Trophoblast cell (in vitro differentiated cells and primary cell): ENCODE results near the gene ATP5F1A.
"Not testable (repeated sequence)": the region's sequence is repeated elsewhere in the genome, so short reads cannot be mapped to it uniquely, and the experiment has no call there.

Source experiments
- DNase-seq, 2 donors: peaks; one replicate each; pipeline ENCODE4 v3.0.0-alpha.2; 2016
- H2AFZ ChIP-seq: 2 replicates; pipeline ENCODE4 v1.6.1; 2013; ENCODE audit warnings: low read length, moderate library complexity, mild to moderate bottlenecking; ENCODE audit not compliant: insufficient read depth, poor library complexity
- H2AK5ac ChIP-seq: 2 replicates; pipeline ENCODE4 v1.6.1; 2013; ENCODE audit warnings: mild to moderate bottlenecking, low read length
- H2BK120ac ChIP-seq: 2 replicates; pipeline ENCODE4 v1.6.1; 2013; ENCODE audit warnings: low read length, mild to moderate bottlenecking, moderate library complexity; ENCODE audit not compliant: insufficient read depth, poor library complexity
- H2BK12ac ChIP-seq: 2 replicates; pipeline ENCODE4 v1.6.1; 2013; ENCODE audit warnings: mild to moderate bottlenecking, low read length, moderate library complexity
- H2BK5ac ChIP-seq: 2 replicates; pipeline ENCODE4 v1.6.1; 2013; ENCODE audit warnings: low read length, low read depth, moderate library complexity, mild to moderate bottlenecking; ENCODE audit not compliant: poor library complexity
- H3K14ac ChIP-seq: 2 replicates; pipeline ENCODE4 v1.6.1; 2013; ENCODE audit warnings: mild to moderate bottlenecking, low read length
- H3K18ac ChIP-seq: 2 replicates; pipeline ENCODE4 v1.6.1; 2013; ENCODE audit warnings: mild to moderate bottlenecking, low read length
- H3K23ac ChIP-seq: 2 replicates; pipeline ENCODE4 v1.6.1; 2013; ENCODE audit warnings: low read length
- H3K27ac ChIP-seq: 2 replicates; pipeline ENCODE4 v1.5.1; 2013; ENCODE audit warnings: low read depth, mild to moderate bottlenecking, inconsistent platforms, low read length, moderate library complexity
- H3K27me3 ChIP-seq: 2 replicates; pipeline ENCODE4 v1.6.1; 2013; ENCODE audit warnings: inconsistent platforms, mild to moderate bottlenecking, low read length, moderate library complexity; ENCODE audit not compliant: insufficient read depth
- H3K36me3 ChIP-seq, 2 experiments: 1 replicate in 1 of 2; 2 replicates in 1 of 2; pipeline ENCODE4 v1.6.1; 2013; ENCODE audit warnings: low read length in 2 of 2, mild to moderate bottlenecking in 2 of 2, moderate library complexity in 1 of 2; ENCODE audit not compliant: insufficient read depth in 2 of 2, control insufficient read depth in 1 of 2
- H3K4ac ChIP-seq: 2 replicates; pipeline ENCODE4 v1.6.1; 2013; ENCODE audit warnings: low read depth, mild to moderate bottlenecking, low read length, moderate library complexity
- H3K4me1 ChIP-seq, 2 experiments: 1 replicate in 1 of 2; 2 replicates in 1 of 2; pipeline ENCODE4 v1.6.1; 2013; ENCODE audit warnings: low read length in 2 of 2, mild to moderate bottlenecking in 2 of 2, moderate library complexity in 1 of 2; ENCODE audit not compliant: insufficient read depth in 2 of 2, control insufficient read depth in 1 of 2
- H3K4me2 ChIP-seq: 2 replicates; pipeline ENCODE4 v1.6.1; 2013; ENCODE audit warnings: inconsistent platforms, mild to moderate bottlenecking, low read length, moderate library complexity
- H3K4me3 ChIP-seq: 2 replicates; pipeline ENCODE4 v1.5.1; 2013; ENCODE audit warnings: mild to moderate bottlenecking, low read depth, low read length, inconsistent platforms
- H3K79me1 ChIP-seq: one replicate; pipeline ENCODE4 v1.6.1; 2013; ENCODE audit warnings: low read length
- H3K79me2 ChIP-seq: 2 replicates; pipeline ENCODE4 v1.6.1; 2013; ENCODE audit warnings: low read length, mild to moderate bottlenecking; ENCODE audit not compliant: control insufficient read depth, insufficient read depth, poor library complexity
- H3K9ac ChIP-seq: 2 replicates; pipeline ENCODE4 v1.6.1; 2013; ENCODE audit warnings: mild to moderate bottlenecking, low read length
- H3K9me3 ChIP-seq: 2 replicates; pipeline ENCODE4 v1.6.1; 2013; ENCODE audit warnings: low read depth, mild to moderate bottlenecking, control low read depth, inconsistent platforms, low read length; ENCODE audit not compliant: insufficient read depth
- H4K12ac ChIP-seq: 2 replicates; pipeline ENCODE4 v1.6.1; 2013; ENCODE audit warnings: low read depth, mild to moderate bottlenecking, low read length, moderate library complexity
- H4K8ac ChIP-seq: 2 replicates; pipeline ENCODE4 v1.6.1; 2013; ENCODE audit warnings: low read depth, mild to moderate bottlenecking, low read length, moderate library complexity
- H4K91ac ChIP-seq: one replicate; pipeline ENCODE4 v1.6.1; 2013; ENCODE audit warnings: low read depth, mild to moderate bottlenecking, low read length, moderate library complexity
- WGBS: extraction: QIAGEN DNeasy Blood & Tissue Kit; methylation state at CpG from one replicate; pipeline ENCODE4 v1.1.7; 2013; ENCODE audit warnings: missing lambda C conversion rate; ENCODE audit not compliant: insufficient read length, insufficient coverage; ENCODE audit errors: extremely low coverage; 5-methylcytosine and 5-hydroxymethylcytosine counted together

ATP5F1A gene

DNA sequence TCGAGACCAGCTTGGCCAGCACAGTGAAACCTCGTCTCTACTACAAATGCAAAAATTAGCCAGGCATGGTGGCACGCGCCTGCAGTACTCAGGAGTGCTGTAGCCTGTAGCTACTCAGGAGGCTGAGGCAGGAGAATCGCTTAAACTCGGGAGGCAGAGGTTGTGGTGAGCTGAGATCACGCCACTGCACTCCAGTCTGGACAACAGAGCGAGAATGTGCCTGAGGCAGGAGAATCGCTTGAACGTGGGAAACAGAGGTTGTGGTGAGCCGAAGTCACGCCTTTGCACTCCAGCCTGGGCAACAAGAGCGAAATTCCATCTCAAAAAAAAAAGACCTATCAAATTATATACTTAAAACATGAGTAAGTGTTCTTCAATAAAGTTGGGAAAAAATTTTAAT is 50.7 kb downstream of the ATP5F1A start:
- not testable (repeated sequence) for H4K91ac ChIP-seq, H3K4me2 ChIP-seq, H2BK120ac ChIP-seq, H3K4ac ChIP-seq, H2BK12ac ChIP-seq, H2BK5ac ChIP-seq, H2AFZ ChIP-seq, H3K36me3 ChIP-seq, H3K9me3 ChIP-seq, H4K12ac ChIP-seq, H3K18ac ChIP-seq, H3K27ac ChIP-seq, H2AK5ac ChIP-seq, H3K79me2 ChIP-seq, H3K23ac ChIP-seq, H3K9ac ChIP-seq, H4K8ac ChIP-seq, H3K27me3 ChIP-seq, H3K4me3 ChIP-seq, H3K14ac ChIP-seq, H3K79me1 ChIP-seq
- peak; percentile 34 to 55 for DNase-seq
- WGBS = no CpG with 5 or more reads among the region's 13 CpGs
- H3K4me1 ChIP-seq = peaks cover 8 to 12% of the 10 kb centered on the region in 2 experiments

DNA sequence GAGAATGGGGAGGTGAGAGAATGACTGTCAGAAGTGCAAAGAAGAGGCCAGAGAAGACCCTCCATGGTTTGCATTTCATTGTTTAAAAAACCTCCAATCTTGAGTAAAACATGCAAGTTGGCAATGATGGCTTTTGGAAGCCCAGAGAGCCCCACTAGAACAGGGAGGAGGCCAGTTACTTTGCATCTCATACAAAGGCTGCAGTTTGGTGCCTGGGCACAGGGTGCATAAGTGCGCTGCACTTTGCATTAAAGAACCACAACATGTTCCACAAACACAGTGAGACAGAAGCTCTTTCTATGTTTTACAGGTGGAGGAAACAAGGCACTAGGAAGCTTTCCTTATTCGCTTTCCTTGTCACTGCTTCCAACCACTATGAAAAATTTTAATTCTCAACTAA is 51.4 kb downstream of the ATP5F1A start:
- Histone ChIP-seq H3K79me1 (peaks cover 10% of the 10 kb centered on the region), H3K14ac (no peak overlapping the region), H3K36me3 (no peaks in the 10 kb centered on the region), H3K23ac (no peak overlapping the region), H4K8ac (no peak overlapping the region), H2BK12ac (no peak overlapping the region), H3K18ac (no peak overlapping the region), H3K4me3 (no peak overlapping the region), H3K4me2 (no peak overlapping the region), H2AK5ac (peak overlapping the region; percentile 52), H4K91ac (no peak overlapping the region), H2AFZ (no peak overlapping the region), H3K9me3 (no peaks in the 10 kb centered on the region), H3K27me3 (no peaks in the 10 kb centered on the region), H4K12ac (no peak overlapping the region), H3K79me2 (peaks cover 2% of the 10 kb centered on the region), H3K27ac (no peak overlapping the region), H2BK5ac (no peak overlapping the region), H3K4me1 (peaks cover 11 to 13% of the 10 kb centered on the region in 2 experiments), H2BK120ac (no peak overlapping the region), H3K4ac (peak overlapping the region; percentile 93), H3K9ac (no peak overlapping the region)
- no peak for DNase-seq
- WGBS = no CpG with 5 or more reads among the region's 2 CpGs

DNA sequence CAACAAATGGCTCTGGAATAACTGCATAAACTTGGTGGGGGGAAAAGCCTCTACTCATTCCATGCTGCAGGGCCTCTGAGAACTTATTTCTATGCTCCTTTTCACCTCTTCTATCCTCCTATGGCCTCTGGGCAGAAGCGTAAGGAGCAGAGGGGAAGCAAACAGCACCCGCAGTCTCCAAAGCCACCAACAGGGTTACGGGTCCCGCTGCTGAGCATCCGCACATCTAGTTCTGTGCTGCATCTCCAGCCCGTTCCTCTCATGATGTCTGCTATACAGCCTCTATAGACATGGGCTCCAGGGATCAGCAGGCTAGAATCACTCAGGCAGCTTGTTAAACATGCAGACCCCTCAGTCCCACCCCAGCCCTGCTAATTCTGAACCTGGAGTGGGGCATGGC is 52.0 kb downstream of the ATP5F1A start:
- Histone ChIP-seq H3K23ac (no peak overlapping the region), H3K79me1 (peaks cover 14% of the 10 kb centered on the region), H4K91ac (no peak overlapping the region), H2BK5ac (no peak overlapping the region), H2AK5ac (no peak overlapping the region), H3K9ac (no peak overlapping the region), H3K4me3 (no peak overlapping the region), H3K9me3 (no peaks in the 10 kb centered on the region), H2AFZ (no peak overlapping the region), H3K4me2 (no peak overlapping the region), H3K27me3 (no peaks in the 10 kb centered on the region), H3K27ac (no peak overlapping the region), H3K14ac (peak overlapping the region; percentile 6), H3K4me1 (peaks cover 15 to 19% of the 10 kb centered on the region in 2 experiments), H4K8ac (no peak overlapping the region), H3K4ac (peak overlapping the region; percentile 93), H3K36me3 (no peaks in the 10 kb centered on the region), H2BK12ac (peak overlapping the region; percentile 11), H4K12ac (no peak overlapping the region), H3K79me2 (peaks cover 2% of the 10 kb centered on the region), H3K18ac (no peak overlapping the region), H2BK120ac (no peak overlapping the region)
- DNase-seq = no peak
- no CpG with 5 or more reads among the region's 6 CpGs for WGBS

DNA sequence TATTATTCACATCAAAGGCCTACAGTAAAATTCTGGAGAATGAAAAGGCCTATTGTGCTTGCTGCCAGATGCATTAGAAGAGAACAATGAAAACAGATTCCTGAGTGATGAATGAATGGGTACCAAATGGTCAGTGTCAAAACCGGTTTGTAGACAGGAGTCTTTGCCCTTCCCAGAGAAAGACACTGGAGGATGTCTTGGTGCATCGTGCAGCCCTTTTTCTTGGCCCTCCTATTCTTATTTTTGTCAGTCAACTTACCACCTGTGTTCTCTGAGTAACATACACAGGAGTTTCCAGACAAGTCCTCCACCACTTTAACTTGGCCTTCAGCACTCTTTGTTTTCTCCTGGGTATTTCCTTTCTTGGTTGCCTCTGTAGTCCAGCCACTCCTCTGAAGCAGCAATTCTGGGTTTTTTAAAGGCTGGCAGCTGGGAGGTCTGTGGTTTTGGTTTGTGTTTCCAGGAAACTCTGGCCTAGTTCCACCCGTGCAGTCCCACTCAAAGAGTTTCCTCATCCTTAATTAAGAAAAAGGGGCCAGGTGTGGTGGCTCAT is 55.4 kb downstream of the ATP5F1A start:
- H3K27ac ChIP-seq = peak overlapping the region; percentile 93
- no peak overlapping the region for H2AFZ ChIP-seq
- no peak overlapping the region for H3K18ac ChIP-seq
- H4K12ac ChIP-seq = no peak overlapping the region
- WGBS = no CpG with 5 or more reads among the region's 3 CpGs
- no peaks in the 10 kb centered on the region for H3K9me3 ChIP-seq
- H3K4me2 ChIP-seq = peak overlapping the region; percentile 34
- peaks cover 5 to 7% of the 10 kb centered on the region in 2 experiments for H3K36me3 ChIP-seq
- H3K4me1 ChIP-seq = peaks cover 30 to 35% of the 10 kb centered on the region in 2 experiments
- H2AK5ac ChIP-seq = no peak overlapping the region
- H3K23ac ChIP-seq = no peak overlapping the region
- no peaks in the 10 kb centered on the region for H3K27me3 ChIP-seq
- no peak overlapping the region for H3K14ac ChIP-seq
- no peak overlapping the region for H3K9ac ChIP-seq
- peak overlapping the region; percentile 46 for H2BK5ac ChIP-seq
- H4K8ac ChIP-seq = peak overlapping the region; percentile 39
- H4K91ac ChIP-seq = peak overlapping the region; percentile 57
- H2BK12ac ChIP-seq = peak overlapping the region; percentile 29
- H3K4me3 ChIP-seq = no peak overlapping the region
- H3K79me1 ChIP-seq = peaks cover 33% of the 10 kb centered on the region
- H2BK120ac ChIP-seq = peak overlapping the region; percentile 82
- H3K79me2 ChIP-seq = peaks cover 6% of the 10 kb centered on the region
- no peak for DNase-seq
- H3K4ac ChIP-seq = no peak overlapping the region
